DMS114 treated with DMSO at 0.1 percent for 48 hours (cell line): ENCODE measurements around the gene PTK7.
A peak's percentile ranks its signal among the peaks of the same experiment; 100 is the strongest.
"Not testable (repeated sequence)": the region's sequence is repeated elsewhere in the genome, so short reads cannot be mapped to it uniquely, and the experiment has no call there.

Experiments
- DNase-seq: peaks from one replicate; lab custom pipeline; 2025; ENCODE audit not compliant: unreplicated experiment; lab: John Stamatoyannopoulos, UW

PTK7 gene

GRCh38 chr6:43054206-43054943 is 21.7 kb upstream of the PTK7 start:
- DNase-seq: no peak

GRCh38 chr6:43055966-43056365 is 20.1 kb upstream of the PTK7 start:
- no peak for DNase-seq

GRCh38 chr6:43058531-43058930 is 17.6 kb upstream of the PTK7 start:
- no peak for DNase-seq

- peak; percentile 99 for DNase-seq
These were observed 16.7 kb upstream of the PTK7 start, which contains the start of the genes KLC4 and MRPL2 for GRCh38 chr6:43059168-43060033. TSS of gene KLC4 (plus strand) at chr6:43059631. CDS start at chr6:43061336, 1,705 bp downstream. TSS of gene MRPL2 (minus strand) at chr6:43059434. CDS start at chr6:43059381, 53 bp downstream.

- no peak for DNase-seq
These were observed 15.9 kb upstream of the PTK7 start for GRCh38 chr6:43060034-43060754.

- no peak for DNase-seq
These were observed 15.1 kb upstream of the PTK7 start for GRCh38 chr6:43060755-43061633.

- DNase-seq: no peak
These were observed 14.3 kb upstream of the PTK7 start for GRCh38 chr6:43061861-43062260.

- no peak for DNase-seq
These were observed 13.3 kb upstream of the PTK7 start for GRCh38 chr6:43062818-43063217.

GRCh38 chr6:43070028-43070632 is 6.0 kb upstream of the PTK7 start:
- peak; percentile 73 for DNase-seq

- no peak for DNase-seq
These were observed 1.1 kb upstream of the PTK7 start for GRCh38 chr6:43074847-43075669.

- no peak for DNase-seq
These were observed 584 bp downstream of the PTK7 start for GRCh38 chr6:43076464-43077332.

- DNase-seq: no peak
These were observed 1.3 kb downstream of the PTK7 start for GRCh38 chr6:43077333-43077809.

GRCh38 chr6:43077981-43078511 is 1.9 kb downstream of the PTK7 start:
- no peak for DNase-seq

GRCh38 chr6:43078691-43079090 is 2.6 kb downstream of the PTK7 start:
- no peak for DNase-seq

GRCh38 chr6:43081043-43081442 is 4.9 kb downstream of the PTK7 start:
- DNase-seq: no peak

GRCh38 chr6:43081922-43082321 is 5.8 kb downstream of the PTK7 start:
- not testable (repeated sequence) for DNase-seq

- DNase-seq: no peak
These were observed 6.9 kb downstream of the PTK7 start for GRCh38 chr6:43082806-43083655.
